Immature natural killer cell (primary cell): ENCODE data around the gene CDC14A. TPM values are rescaled to one million over a fixed set of nuclear protein-coding genes. Genes with fewer than 3 reads are reported as not detected.
"Not testable (repeated sequence)": the region's sequence is repeated elsewhere in the genome, so short reads cannot be mapped to it uniquely, and the experiment has no call there.

ENCODE experiments used
- DNase-seq, 3 donors: peaks; one replicate each; pipeline ENCODE4 v3.0.0; 2022; ENCODE audit warnings: mixed read lengths in 1 of 3
- H3K27ac Mint-ChIP-seq, 6 donors: one replicate each; pipeline ENCODE4 v1.8.0; 2020; ENCODE audit warnings: mixed read lengths in 6 of 6, mild to moderate bottlenecking in 5 of 6, inconsistent platforms in 4 of 6, moderate library complexity in 3 of 6
- H3K27me3 Mint-ChIP-seq, 3 donors: one replicate each; pipeline ENCODE4 v1.8.0; 2020 to 2021; ENCODE audit warnings: low read depth in 3 of 3, mild to moderate bottlenecking in 3 of 3, mixed read lengths in 3 of 3, moderate library complexity in 3 of 3, inconsistent platforms in 1 of 3
- H3K36me3 Mint-ChIP-seq, 3 donors: one replicate each; pipeline ENCODE4 v1.8.0; 2020; ENCODE audit warnings: mixed read lengths in 3 of 3, inconsistent platforms in 2 of 3, mild to moderate bottlenecking in 2 of 3
- H3K4me1 Mint-ChIP-seq, 2 donors: one replicate each; pipeline ENCODE4 v1.8.0; 2020; ENCODE audit warnings: inconsistent platforms in 2 of 2, mild to moderate bottlenecking in 2 of 2, mixed read lengths in 2 of 2, moderate library complexity in 1 of 2
- H3K4me3 Mint-ChIP-seq, 5 donors: one replicate each; pipeline ENCODE4 v1.8.0; 2020; ENCODE audit warnings: mild to moderate bottlenecking in 5 of 5, mixed read lengths in 5 of 5, inconsistent platforms in 3 of 5, moderate library complexity in 3 of 5
- H3K9me3 Mint-ChIP-seq, 6 donors: one replicate each; pipeline ENCODE4 v1.8.0; 2020; ENCODE audit warnings: mild to moderate bottlenecking in 6 of 6, mixed read lengths in 6 of 6, inconsistent platforms in 4 of 6, moderate library complexity in 3 of 6
- polyA plus RNA-seq, 3 donors: library from polyadenylated mRNA; unstranded; fragments of 300-500 nt; fragmentation: Illumina TruSeq; gene quantifications; one replicate each; pipeline ENCODE4 v1.2.3, GENCODE V29; 2021

Gene CDC14A
- polyA plus RNA-seq, 3 donors from 2014 or later, result 5.8 to 15.4 (median 10.9) TPM

DNA sequence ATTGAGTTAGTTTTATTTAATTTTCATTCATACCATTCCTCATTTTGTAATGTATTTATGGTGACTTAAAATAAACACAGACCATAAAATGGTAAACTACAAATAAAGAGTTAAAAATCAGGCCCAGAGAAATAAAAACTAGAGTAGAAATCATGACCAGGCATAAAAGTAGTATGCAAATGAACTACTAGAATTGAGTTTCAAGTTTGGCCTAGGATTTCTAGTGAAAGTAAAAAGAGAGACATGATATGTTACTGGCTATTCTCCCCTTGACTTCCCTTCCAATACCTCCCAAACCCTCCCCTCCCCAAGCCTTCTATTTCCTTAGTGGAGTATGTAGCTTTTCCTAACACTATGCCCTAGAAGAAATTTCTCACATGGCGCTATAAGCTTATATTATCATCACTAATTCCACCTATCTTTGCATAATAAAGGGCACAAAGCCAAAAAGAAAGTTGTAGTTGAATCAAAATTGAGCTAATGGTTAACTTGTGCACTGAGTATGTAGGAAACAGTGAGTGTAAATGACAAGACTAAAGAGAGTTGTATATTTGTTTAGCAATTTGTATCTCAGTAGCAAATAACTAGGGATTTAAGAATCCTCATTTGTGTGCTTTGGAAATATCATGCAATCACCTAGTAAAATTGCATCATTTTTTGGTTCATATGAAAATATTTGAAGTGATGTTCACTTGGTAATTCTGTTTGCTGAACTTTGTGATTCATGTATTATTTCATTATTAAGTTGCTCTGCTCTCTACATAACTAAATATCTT, 29.7 kb upstream of the CDC14A start:
- DNase-seq, result no peak
- H3K27me3 Mint-ChIP-seq, result peaks cover 0 to 4% (median 0%) of the 10 kb centered on the region in 3 donors
- H3K9me3 Mint-ChIP-seq, result peaks cover 4 to 20% (median 9%) of the 10 kb centered on the region in 6 donors
- peaks cover 6 to 8% (median 8%) of the 10 kb centered on the region in 3 donors for H3K36me3 Mint-ChIP-seq
- no peaks in the 10 kb centered on the region for H3K4me1 Mint-ChIP-seq
- H3K4me3 Mint-ChIP-seq, result no peak overlapping the region
- H3K27ac Mint-ChIP-seq, result no peak overlapping the region

DNA sequence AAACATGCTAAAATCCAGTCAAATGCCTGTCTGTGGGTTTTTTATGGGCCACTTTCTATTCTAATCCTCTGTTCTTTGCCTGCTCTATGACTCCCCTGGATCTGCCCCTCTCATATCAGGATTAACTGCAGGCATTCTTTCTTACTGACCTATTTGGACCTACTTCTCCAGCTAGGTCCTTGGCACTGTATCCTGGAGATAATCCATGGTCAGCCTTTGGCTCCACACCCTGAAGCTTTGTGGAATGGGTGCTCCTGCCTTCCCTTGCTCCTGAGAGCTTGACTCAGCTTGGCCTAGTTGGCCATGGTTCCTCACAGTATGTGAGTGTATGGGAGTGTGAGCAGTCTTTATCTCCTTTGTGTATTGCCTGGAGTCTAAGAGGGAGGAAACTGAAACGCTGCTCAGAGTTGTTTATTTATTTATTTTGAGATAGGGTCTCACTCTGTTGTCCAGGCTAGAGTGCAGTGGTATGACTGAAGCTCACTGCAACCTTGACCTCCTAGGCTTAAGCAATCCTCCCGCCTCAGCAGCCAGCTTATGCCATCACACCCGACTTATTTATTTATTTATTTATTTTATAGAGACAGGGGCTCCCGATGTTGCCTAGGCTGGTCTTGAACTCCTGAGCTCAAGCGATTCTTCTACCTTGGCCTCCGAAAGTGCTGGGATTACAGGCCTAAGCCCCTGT, 28.7 kb upstream of the CDC14A start:
- Mint-ChIP-seq H3K27ac (no peak overlapping the region), H3K9me3 (peaks cover 4 to 20% (median 9%) of the 10 kb centered on the region in 6 donors), H3K27me3 (peaks cover 0 to 4% (median 0%) of the 10 kb centered on the region in 3 donors), H3K4me3 (no peak overlapping the region), H3K4me1 (no peaks in the 10 kb centered on the region), H3K36me3 (peaks cover 6 to 8% (median 8%) of the 10 kb centered on the region in 3 donors)
- no peak for DNase-seq

DNA sequence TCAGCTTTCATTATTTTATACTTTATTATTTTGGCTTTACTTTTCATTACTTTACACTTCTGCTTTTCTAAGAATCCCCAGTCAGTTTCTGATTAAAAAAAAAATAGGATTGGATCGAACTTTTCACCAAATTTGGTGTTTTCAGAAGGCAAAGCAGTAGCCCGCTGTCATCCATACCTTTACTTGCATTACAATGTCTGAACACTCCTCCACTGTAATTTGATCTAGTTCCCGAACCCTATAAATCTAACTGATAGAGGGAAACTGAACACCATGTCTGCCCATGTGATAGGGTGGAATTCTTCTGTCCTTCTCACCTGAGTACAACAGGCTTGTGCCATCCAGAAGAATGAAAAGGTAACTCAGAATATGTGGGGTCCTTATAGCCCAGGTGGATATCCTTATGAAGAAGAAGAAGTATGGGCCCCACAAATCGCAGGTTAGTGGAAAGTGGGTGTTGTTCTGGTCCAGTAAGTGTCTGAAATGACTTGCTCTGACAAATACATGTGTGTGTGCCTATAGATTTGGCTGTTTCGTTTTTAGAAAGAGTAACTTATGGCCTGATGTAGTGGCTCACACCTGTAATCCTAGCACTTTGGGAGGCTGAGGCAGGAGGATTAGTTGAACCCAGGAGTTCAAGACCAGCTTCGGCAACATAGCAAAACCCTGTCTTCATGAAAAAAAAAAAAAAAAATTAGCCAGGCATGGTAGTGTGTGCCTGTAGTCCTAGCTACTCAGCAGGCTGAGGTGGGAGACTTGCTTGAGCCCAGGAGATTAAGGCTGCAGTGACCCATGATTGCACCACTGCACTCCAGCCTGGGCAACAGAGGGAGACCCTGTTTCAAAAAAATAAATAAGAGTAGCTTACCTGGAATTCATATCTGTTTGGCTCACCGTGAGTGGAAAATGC, 26.6 kb upstream of the CDC14A start:
- Mint-ChIP-seq H3K4me1 (no peaks in the 10 kb centered on the region), H3K36me3 (peaks cover 0 to 3% (median 2%) of the 10 kb centered on the region in 3 donors), H3K9me3 (peaks cover 0 to 5% (median 0%) of the 10 kb centered on the region in 6 donors), H3K27ac (no peak overlapping the region), H3K4me3 (no peak overlapping the region), H3K27me3 (peaks cover 0 to 4% (median 2%) of the 10 kb centered on the region in 3 donors)
- DNase-seq, result no peak

DNA sequence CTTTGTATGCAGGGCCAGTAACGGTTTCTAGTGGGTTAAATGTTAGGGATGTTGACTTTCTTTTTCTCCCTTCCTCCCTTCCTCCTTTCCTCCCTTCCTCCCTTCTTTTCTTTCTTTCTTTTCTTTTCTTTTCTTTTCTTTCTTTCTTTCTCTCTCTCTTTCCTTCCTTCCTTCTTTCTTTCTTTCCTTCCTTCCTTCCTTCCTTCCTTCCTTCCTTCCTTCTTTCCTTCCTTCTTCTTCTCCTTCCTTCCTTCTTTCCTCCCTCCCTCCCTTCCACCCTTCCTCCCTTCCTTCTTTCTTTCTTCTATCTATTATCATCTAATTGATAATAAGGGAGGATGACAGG, 26.0 kb upstream of the CDC14A start:
- not testable (repeated sequence) for H3K9me3 Mint-ChIP-seq, H3K36me3 Mint-ChIP-seq, H3K27me3 Mint-ChIP-seq, H3K27ac Mint-ChIP-seq, H3K4me3 Mint-ChIP-seq, DNase-seq, H3K4me1 Mint-ChIP-seq

DNA sequence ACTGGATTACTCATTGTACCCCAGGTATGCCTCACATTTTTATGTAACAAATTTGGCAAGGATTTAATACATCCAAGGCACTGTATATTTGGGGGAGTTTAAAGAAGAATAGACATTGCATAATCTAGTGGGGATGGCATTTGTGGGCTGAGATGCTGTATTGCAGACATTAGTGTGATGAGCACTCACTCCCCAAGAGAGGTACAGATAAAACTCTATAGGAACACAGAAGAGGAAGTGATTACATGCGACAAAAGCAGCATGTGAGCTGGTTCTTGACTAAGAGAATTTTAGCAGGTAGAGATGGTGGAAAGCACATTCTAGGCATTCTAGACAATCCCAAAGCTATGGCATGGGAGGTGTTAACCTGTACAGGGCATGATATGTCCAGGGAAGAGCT, 24.2 kb upstream of the CDC14A start:
- Mint-ChIP-seq H3K4me1 (no peaks in the 10 kb centered on the region), H3K9me3 (no peaks in the 10 kb centered on the region), H3K27me3 (peaks cover 0 to 2% (median 2%) of the 10 kb centered on the region in 3 donors), H3K36me3 (no peaks in the 10 kb centered on the region), H3K4me3 (no peak overlapping the region), H3K27ac (no peak overlapping the region)
- no peak for DNase-seq

DNA sequence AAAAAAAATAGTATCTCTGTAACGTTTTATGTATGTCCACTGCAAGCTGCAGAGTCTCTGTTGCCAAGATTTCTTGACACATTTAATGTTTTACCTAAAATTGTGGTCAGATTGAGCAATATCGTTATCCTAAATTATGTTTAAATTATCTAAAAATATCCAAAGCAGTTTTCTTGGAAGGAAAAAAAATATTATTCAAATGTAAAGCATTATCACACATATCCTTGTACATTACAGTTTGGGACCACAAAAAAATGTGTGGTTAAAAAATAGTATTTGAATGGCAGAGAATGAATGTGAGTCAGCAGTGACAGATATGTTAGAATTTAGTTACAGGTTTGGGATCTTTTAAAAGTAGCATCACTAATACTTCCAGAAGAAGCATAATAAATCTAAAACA, 21.2 kb upstream of the CDC14A start:
- not testable (repeated sequence) for DNase-seq, H3K27ac Mint-ChIP-seq, H3K27me3 Mint-ChIP-seq, H3K9me3 Mint-ChIP-seq, H3K4me3 Mint-ChIP-seq, H3K36me3 Mint-ChIP-seq, H3K4me1 Mint-ChIP-seq

DNA sequence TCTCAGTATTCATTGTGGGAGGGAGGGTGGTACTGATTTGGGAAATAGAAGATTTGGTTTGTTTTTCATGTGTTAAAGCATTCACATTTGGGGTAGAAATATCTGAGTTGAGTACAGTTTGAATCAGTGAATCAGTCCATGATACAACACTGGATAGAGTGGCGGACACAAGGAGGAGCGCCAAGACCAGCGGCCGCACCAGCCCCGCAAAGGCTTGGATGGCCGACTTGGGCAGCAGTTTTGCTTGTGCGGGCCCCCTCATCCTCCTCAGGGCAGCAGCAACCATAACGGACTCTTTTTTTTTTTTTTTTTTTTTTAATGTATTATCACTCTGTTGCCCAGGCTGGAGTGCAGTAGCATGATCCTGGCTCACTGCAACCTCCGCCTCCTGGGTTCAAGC, 20.0 kb upstream of the CDC14A start:
- no peak overlapping the region for H3K27ac Mint-ChIP-seq
- no peaks in the 10 kb centered on the region for H3K36me3 Mint-ChIP-seq
- peaks cover 0 to 5% (median 3%) of the 10 kb centered on the region in 3 donors for H3K27me3 Mint-ChIP-seq
- H3K4me1 Mint-ChIP-seq, result no peaks in the 10 kb centered on the region
- peaks cover 0 to 2% (median 0%) of the 10 kb centered on the region in 6 donors for H3K9me3 Mint-ChIP-seq
- no peak for DNase-seq
- no peak overlapping the region for H3K4me3 Mint-ChIP-seq

DNA sequence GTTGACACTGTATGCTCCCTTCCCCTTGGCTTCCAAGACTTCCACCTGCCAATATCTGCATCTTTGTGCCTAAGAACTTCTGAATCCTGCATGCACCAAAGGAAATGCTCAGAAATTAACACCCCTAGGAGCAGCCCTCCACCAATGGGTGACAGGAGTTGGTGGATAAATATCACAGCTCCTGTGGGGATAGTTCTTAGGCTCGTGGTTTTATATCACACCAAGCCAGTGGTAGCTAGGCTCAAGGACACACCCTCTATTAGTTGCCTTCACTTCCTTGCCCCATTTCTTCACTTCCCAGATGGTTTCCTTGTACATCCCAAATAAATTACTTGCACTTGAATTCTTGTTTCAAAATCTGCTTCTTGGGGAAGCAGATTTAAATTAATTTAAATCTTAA, 16.9 kb upstream of the CDC14A start:
- H3K4me1 Mint-ChIP-seq, result no peaks in the 10 kb centered on the region
- no peak for DNase-seq
- H3K4me3 Mint-ChIP-seq, result no peak overlapping the region
- H3K36me3 Mint-ChIP-seq, result no peaks in the 10 kb centered on the region
- peaks cover 1 to 6% (median 5%) of the 10 kb centered on the region in 3 donors for H3K27me3 Mint-ChIP-seq
- peaks cover 0 to 2% (median 0%) of the 10 kb centered on the region in 6 donors for H3K9me3 Mint-ChIP-seq
- no peak overlapping the region for H3K27ac Mint-ChIP-seq

DNA sequence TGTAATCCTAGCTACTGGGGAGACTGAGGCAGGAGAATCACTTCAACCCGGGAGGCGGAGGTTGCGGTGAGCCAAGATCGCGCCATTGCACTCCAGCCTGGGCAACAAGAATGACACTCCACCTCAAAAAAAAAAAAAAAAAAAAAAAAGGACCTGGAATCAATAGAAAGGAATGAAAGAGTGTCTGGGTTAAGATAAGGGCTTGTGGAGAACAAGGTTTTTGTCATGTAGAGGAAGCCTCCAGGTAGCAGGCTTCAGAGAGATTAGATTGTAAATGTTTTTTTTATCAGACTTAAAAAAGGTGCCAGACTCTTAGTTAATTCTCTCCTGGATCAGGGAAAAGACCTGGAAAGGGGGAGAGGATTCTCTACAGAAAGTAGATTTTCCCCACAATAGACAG, 14.4 kb upstream of the CDC14A start:
- H3K4me3 Mint-ChIP-seq, H3K36me3 Mint-ChIP-seq, DNase-seq, H3K27me3 Mint-ChIP-seq, H3K9me3 Mint-ChIP-seq, H3K27ac Mint-ChIP-seq, H3K4me1 Mint-ChIP-seq: not testable (repeated sequence)

DNA sequence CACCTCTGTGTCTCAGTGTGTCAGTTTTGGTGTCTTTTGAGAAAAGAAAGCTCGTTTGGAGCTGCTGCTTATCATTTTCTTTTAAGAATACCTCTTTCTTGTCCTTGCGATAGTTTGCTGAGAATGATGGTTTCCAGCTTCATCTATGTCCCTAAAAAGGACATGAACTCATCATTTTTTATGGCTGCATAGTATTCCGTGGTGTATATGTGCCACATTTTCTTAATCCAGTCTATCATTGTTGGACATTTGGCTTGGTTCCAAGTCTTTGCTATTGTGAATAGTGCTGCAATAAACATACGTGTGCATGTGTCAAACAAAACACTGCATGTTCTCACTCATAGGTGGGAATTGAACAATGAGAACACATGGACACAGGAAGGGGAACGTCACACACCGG, 12.6 kb upstream of the CDC14A start:
- H3K4me1 Mint-ChIP-seq, H3K27me3 Mint-ChIP-seq, H3K4me3 Mint-ChIP-seq, H3K9me3 Mint-ChIP-seq, H3K27ac Mint-ChIP-seq, H3K36me3 Mint-ChIP-seq, DNase-seq: not testable (repeated sequence)

DNA sequence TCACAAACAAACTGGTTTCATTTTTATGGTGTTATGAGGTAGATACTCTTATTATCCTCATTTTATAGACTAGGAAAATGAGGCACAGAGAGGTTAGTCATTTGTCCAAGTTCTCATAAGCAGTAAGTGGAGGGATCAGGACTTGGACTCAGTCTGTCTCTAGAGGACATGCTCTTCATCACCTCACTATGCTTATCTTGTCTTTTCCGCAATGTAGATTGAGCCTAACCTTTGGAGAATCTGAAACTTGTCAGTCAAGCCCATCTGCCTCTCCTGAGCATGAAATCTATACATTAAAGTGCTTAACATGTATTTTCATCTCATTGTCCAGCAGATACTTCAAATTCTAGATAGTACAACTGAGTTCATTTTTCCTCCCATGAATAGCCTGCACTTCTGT, 11.8 kb upstream of the CDC14A start:
- Mint-ChIP-seq H3K27ac (no peak overlapping the region), H3K36me3 (no peaks in the 10 kb centered on the region), H3K4me3 (no peak overlapping the region), H3K27me3 (peaks cover 1 to 6% (median 3%) of the 10 kb centered on the region in 3 donors), H3K4me1 (no peaks in the 10 kb centered on the region), H3K9me3 (no peaks in the 10 kb centered on the region)
- no peak for DNase-seq

DNA sequence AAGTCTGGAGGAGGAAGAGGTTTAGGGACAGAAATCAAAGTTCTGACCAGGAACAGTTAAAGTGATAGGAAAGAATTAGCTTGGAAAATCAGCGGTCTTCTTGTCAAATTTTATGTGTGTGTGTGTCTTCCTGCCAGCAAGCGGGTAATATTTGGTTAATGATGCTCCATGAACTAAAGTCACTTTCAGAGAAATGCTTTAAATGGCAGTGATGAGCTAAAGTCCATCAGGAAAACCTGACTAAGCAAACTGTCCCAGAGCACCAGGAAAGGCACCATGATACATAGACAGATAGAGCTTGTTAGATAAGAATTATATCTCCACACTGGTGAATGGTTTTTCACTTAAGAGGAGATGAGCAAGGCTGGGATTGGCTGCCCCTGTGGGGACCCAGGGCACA, 10.0 kb upstream of the CDC14A start:
- DNase-seq, result no peak
- Mint-ChIP-seq H3K4me3 (no peak overlapping the region), H3K27me3 (peaks cover 1 to 2% (median 2%) of the 10 kb centered on the region in 3 donors), H3K9me3 (no peaks in the 10 kb centered on the region), H3K27ac (no peak overlapping the region), H3K4me1 (no peaks in the 10 kb centered on the region), H3K36me3 (no peaks in the 10 kb centered on the region)

DNA sequence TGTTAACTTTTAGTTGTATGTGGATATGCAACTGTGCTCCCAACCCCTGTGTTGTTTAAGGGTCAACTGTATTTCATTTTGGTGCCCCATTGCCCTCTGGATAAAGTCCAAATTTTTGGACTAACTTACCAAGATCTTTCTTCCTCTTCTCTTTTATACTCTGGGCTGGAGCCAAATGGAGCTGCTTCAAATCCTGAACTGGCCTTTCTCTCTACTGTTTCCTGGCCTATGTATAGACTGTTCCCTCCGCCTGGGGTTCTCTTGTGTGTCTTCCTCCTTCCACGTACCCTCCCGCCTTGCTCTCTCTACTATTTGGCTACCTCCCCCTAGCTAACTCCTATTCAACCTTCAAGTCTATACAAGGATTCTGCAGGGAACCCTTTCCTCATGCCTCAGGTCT, 8.4 kb upstream of the CDC14A start:
- no peak overlapping the region for H3K27ac Mint-ChIP-seq
- H3K27me3 Mint-ChIP-seq, result peaks cover 0 to 3% (median 2%) of the 10 kb centered on the region in 3 donors
- no peak for DNase-seq
- H3K4me3 Mint-ChIP-seq, result no peak overlapping the region
- H3K4me1 Mint-ChIP-seq, result no peaks in the 10 kb centered on the region
- H3K36me3 Mint-ChIP-seq, result no peaks in the 10 kb centered on the region
- no peaks in the 10 kb centered on the region for H3K9me3 Mint-ChIP-seq

DNA sequence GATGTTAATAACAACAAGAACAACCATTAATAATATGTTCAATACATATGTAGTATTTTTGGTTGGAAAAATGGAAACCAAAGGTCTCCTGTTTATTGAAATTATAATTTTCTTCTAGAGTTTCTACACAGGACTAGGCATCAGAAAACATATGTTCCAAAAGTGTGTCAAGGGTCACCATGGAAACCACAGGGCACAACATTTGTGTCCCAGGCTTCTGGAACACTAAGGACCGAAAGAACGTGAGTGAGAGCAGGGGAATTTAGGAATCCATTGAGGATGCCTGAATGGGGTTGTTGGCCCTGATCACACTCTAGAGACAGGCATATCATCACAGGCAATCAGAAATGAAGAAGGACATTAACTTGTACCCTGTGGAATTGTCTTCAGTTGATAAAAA, 7.5 kb upstream of the CDC14A start:
- no peaks in the 10 kb centered on the region for H3K9me3 Mint-ChIP-seq
- H3K36me3 Mint-ChIP-seq, result no peaks in the 10 kb centered on the region
- peaks cover 0 to 3% (median 2%) of the 10 kb centered on the region in 3 donors for H3K27me3 Mint-ChIP-seq
- no peaks in the 10 kb centered on the region for H3K4me1 Mint-ChIP-seq
- no peak overlapping the region for H3K4me3 Mint-ChIP-seq
- H3K27ac Mint-ChIP-seq, result no peak overlapping the region
- no peak for DNase-seq
